Astrocyte of the spinal cord (primary cell): ENCODE results near the gene GALNT16.

Experiments used
- DNase-seq: peaks from one replicate; pipeline ENCODE4 v3.0.0; 2011; ENCODE audit warnings: low read depth, low spot score
- H3K4me3 ChIP-seq: 2 replicates; pipeline ENCODE4 v1.5.1; 2011; ENCODE audit warnings: low read depth, mild to moderate bottlenecking, low read length, moderate library complexity
- CTCF ChIP-seq: IDR thresholded peaks from 2 replicates; pipeline ENCODE4 v1.5.1; 2012; ENCODE audit warnings: low read depth, mild to moderate bottlenecking, low read length, inconsistent platforms
- in situ Hi-C: cut with HindIII; loops from 2 replicates; pipeline ENCODE4 v1.10.0; 2017; ENCODE audit warnings: low sequenced_read_pairs

Gene GALNT16

GRCh38 chr14:69324341-69324931 is 64.5 kb downstream of the GALNT16 start:
- DNase-seq: no peak
- no peak for TF ChIP-seq CTCF
- in situ Hi-C loops: no loop called here
- no peak overlapping the region for H3K4me3 ChIP-seq

DNA sequence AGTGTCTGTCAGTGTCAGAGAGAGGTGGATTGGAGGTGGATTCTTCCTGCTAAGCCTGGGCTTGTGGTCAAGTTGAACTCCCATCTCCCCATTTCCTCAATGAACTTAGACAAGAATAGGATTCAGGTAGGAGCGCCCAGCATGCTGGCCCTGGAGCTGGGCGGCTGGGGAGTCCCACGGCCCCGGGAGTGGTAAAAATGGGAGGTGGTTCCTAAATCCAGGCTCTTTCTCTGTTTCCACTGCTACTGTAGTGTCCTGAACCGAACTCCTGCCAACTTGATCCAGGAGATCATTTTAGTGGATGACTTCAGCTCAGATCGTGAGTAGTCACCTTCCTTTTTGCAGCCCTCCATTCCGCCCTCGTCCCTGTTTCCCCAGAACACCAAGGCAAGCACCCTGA is 65.1 kb downstream of the GALNT16 start:
- no peak overlapping the region for H3K4me3 ChIP-seq
- no peak for DNase-seq
- TF ChIP-seq CTCF: no peak
- in situ Hi-C loops: no loop called here

DNA sequence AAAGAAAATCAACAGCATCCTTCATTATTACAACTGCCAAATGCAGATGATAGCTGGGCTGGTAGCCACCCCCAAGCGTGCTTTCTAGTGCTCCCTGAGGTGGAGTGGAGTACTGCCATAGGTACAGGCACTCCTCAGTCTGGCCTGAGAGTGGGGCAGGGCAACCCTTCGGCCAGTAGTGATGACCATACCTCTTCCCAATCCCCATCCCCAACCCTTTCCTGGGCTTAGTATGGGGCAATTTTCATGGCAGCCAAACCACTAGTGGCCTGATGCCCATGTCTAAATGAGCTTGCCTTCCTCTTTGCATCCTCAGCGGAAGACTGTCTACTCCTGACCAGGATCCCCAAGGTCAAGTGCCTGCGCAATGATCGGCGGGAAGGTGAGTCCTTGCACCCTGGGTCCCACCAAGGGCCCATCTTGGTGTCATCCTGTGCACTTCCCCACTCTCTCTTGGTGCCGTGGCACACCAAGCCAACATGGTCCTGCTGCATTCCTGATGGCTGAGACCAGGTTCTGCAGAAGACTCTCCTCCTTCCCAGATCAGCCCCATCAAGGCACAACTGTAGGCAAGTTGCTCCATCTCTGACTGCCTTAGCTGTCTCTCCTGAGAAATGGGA is 65.8 kb downstream of the GALNT16 start:
- no peak for DNase-seq
- in situ Hi-C loops: no loop called here
- TF ChIP-seq CTCF: no peak
- H3K4me3 ChIP-seq: no peak overlapping the region

DNA sequence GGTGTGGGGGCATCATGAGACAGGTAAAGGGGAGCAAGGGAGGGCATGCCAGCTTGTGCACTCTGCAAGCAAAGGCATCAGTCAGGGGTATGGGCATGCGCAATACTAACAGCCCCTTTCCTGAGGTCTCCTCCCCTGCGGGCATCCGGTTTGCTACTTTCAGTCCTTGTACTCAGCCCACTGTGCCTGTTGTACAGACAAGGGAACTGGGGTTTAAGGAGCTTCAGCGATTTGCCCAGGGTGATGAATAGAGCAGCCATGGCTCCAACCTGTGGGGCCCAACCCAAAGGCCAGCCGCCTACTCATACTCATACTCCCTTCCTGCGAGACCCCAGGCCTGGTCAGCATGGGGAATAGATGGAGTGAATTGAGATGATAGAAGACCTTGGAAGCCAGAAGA is 66.7 kb downstream of the GALNT16 start:
- in situ Hi-C loops: no loop called here
- H3K4me3 ChIP-seq: no peak overlapping the region
- TF ChIP-seq CTCF: no peak
- no peak for DNase-seq

DNA sequence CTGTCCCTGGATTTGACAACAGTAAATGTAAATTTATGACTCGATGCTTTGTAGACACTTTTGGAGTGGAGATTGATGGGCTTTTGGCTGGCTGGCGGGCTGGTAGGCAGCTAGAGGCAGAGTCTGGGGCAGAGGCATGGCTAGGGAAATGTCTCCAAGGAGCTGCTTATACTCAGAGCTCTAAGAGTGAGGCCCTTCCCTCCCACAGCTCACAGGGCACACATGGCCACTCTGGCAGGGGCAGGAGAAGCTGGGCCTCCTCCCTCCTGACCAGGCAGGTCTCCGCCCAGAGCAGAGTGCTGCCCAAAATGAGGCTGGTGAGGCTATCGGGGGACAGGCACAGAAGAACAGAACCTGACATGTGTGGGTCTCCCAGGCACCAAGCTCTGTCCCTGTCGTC is 67.5 kb downstream of the GALNT16 start:
- in situ Hi-C loops: no loop called here
- no peak for TF ChIP-seq CTCF
- DNase-seq: no peak
- H3K4me3 ChIP-seq: no peak overlapping the region

DNA sequence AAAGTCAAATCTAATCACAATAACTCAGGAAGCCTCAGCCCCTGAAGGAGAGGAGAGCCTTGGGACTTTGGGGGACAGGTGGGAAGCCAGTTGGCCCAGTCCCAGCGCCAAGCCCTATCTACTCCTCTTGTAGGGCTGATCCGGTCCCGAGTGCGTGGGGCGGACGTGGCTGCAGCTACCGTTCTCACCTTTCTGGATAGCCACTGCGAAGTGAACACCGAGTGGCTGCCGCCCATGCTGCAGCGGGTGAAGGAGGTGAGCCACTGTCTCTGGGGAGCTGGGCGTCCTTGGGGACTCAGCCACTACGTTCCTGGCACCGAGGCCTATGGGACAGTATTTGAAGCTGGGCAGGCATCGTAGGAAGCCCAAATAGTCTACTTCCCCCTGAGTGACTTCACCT is 68.4 kb downstream of the GALNT16 start:
- in situ Hi-C loops: no loop called here
- H3K4me3 ChIP-seq: no peak overlapping the region
- no peak for TF ChIP-seq CTCF
- DNase-seq: no peak
